Duodenal mucosa (tissue), 2 donors: ENCODE data around the gene WDR36.

Experiments used
- H3K27ac ChIP-seq: one replicate; pipeline ENCODE4 v1.7.0; 2013; ENCODE audit warnings: low read depth, low read length
- H3K27me3 ChIP-seq, 2 donors: one replicate each; pipeline ENCODE4 v1.7.0; 2013; ENCODE audit warnings: low read length in 2 of 2, control low read depth in 1 of 2; ENCODE audit not compliant: insufficient read depth in 2 of 2, control insufficient read depth in 1 of 2
- H3K36me3 ChIP-seq, 2 donors: one replicate each; pipeline ENCODE4 v1.7.0; 2013; ENCODE audit warnings: low read length in 2 of 2, control low read depth in 1 of 2; ENCODE audit not compliant: insufficient read depth in 2 of 2, control insufficient read depth in 1 of 2
- H3K4me1 ChIP-seq, 2 donors: one replicate each; pipeline ENCODE4 v1.7.0; 2013; ENCODE audit warnings: low read length in 2 of 2, control low read depth in 1 of 2; ENCODE audit not compliant: insufficient read depth in 2 of 2, control insufficient read depth in 1 of 2
- H3K4me3 ChIP-seq, 2 donors: one replicate each; pipeline ENCODE4 v1.7.0; 2013; ENCODE audit warnings: low read length in 2 of 2, low read depth in 1 of 2
- H3K9ac ChIP-seq, 2 donors: one replicate each; pipeline ENCODE4 v1.7.0; 2013; ENCODE audit warnings: low read length in 2 of 2, low read depth in 1 of 2
- H3K9me3 ChIP-seq, 2 donors: one replicate each; pipeline ENCODE4 v1.7.0; 2013; ENCODE audit warnings: low read length in 2 of 2, control low read depth in 1 of 2; ENCODE audit not compliant: control insufficient read depth in 1 of 2

WDR36 gene

DNA sequence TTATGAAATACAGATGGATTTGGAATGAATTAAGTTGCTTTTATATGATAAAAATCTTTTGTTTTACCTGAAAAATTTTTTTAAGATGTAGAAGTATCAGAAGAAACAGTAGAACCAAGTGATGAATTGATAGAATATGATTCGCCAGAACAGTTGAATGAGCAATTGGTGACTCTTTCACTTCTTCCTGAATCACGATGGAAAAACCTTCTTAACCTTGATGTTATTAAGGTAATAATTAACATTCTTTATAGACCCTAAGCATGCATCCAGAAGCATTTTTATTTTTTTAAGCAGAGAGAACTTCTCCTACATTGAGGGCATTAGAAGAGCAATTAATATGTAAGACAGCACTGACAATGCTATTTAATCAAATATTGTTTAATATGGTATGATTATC is 28.8 kb downstream of the WDR36 start:
- no peaks in the 10 kb centered on the region for H3K9me3 ChIP-seq
- H3K4me1 ChIP-seq = no peaks in the 10 kb centered on the region
- H3K36me3 ChIP-seq = peaks cover 26 to 76% of the 10 kb centered on the region in 2 donors
- H3K27me3 ChIP-seq = no peaks in the 10 kb centered on the region
- H3K27ac ChIP-seq = no peak overlapping the region
- H3K4me3 ChIP-seq = no peak overlapping the region
- H3K9ac ChIP-seq = no peak overlapping the region

DNA sequence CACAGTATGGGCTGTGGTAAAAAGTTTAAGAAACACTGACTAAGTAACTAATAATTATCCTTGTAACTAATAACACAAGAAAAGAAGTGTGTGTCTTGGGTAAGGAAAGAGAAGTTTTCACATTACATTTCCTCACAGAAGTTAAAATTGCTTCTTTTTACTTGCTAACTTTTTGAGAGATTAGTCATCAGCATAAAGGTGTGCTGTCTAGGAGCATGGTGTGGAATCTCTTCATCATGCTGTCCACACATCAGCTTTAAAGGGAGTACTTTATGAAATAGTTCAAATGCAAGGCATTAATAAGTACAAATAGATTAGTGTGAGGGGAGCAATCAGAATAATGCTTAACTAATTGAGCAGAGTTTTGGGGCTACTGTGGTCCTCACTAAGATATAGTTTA is 29.8 kb downstream of the WDR36 start:
- H3K27ac ChIP-seq = no peak overlapping the region
- H3K27me3 ChIP-seq = no peaks in the 10 kb centered on the region
- H3K9ac ChIP-seq = no peak overlapping the region
- no peaks in the 10 kb centered on the region for H3K4me1 ChIP-seq
- H3K36me3 ChIP-seq = peaks cover 31 to 85% of the 10 kb centered on the region in 2 donors
- H3K4me3 ChIP-seq = no peak overlapping the region
- H3K9me3 ChIP-seq = no peaks in the 10 kb centered on the region

DNA sequence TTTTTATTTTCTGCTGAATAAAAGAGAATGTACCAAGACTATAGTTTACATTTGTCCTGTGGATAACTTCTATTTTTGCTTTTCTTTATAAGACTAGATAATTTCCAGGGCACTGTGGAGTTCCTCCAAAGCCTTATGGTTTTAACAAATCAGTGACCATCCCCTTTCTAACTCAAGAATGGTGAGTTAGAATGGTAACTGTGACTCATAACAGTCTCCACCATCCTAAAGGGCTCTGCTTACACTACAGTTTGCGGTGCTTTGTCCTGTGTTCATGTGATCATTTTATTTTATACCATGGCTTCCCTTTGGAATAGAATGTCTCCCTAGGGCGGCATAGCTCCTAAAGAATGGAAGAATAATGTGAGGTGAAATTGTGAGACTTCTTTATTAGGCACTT is 30.2 kb downstream of the WDR36 start:
- Histone ChIP-seq H3K36me3 (peaks cover 27 to 83% of the 10 kb centered on the region in 2 donors), H3K27me3 (no peaks in the 10 kb centered on the region), H3K4me3 (no peak overlapping the region), H3K9me3 (no peaks in the 10 kb centered on the region), H3K27ac (no peak overlapping the region), H3K9ac (no peak overlapping the region), H3K4me1 (no peaks in the 10 kb centered on the region)

DNA sequence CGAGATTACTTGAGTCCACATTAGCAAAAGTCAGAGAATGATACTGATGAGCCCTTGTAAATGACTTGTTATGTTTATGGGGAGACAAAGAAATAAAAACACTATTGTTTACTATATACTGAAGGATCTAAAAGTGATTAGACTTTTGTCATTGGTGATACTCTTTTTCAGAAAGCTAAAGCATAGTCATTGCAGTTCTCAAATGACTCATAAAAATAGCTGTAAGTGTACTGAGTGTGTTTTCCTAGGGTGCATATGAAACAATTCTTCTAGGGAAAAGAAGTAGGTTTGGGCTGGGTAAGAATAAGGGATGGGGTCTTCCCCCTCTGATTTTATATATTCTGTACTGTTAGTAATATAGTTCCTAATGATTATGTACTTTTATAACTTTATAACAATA is 32.6 kb downstream of the WDR36 start:
- Histone ChIP-seq H3K9me3 (no peaks in the 10 kb centered on the region), H3K27me3 (no peaks in the 10 kb centered on the region), H3K36me3 (peaks cover 26 to 68% of the 10 kb centered on the region in 2 donors), H3K9ac (no peak overlapping the region), H3K27ac (no peak overlapping the region), H3K4me1 (no peaks in the 10 kb centered on the region), H3K4me3 (no peak overlapping the region)

- peaks cover 13 to 47% of the 10 kb centered on the region in 2 donors for H3K36me3 ChIP-seq
- H3K4me1 ChIP-seq = no peaks in the 10 kb centered on the region
- no peaks in the 10 kb centered on the region for H3K27me3 ChIP-seq
- H3K4me3 ChIP-seq = no peak overlapping the region
- H3K9ac ChIP-seq = no peak overlapping the region
- H3K27ac ChIP-seq = no peak overlapping the region
- no peaks in the 10 kb centered on the region for H3K9me3 ChIP-seq
Observed at GRCh38 chr5:111126896-111127295, 34.7 kb downstream of the WDR36 start.

- no peak overlapping the region for H3K9ac ChIP-seq
- no peak overlapping the region for H3K27ac ChIP-seq
- no peak overlapping the region for H3K4me3 ChIP-seq
- H3K36me3 ChIP-seq = peaks cover 6 to 40% of the 10 kb centered on the region in 2 donors
- H3K9me3 ChIP-seq = no peaks in the 10 kb centered on the region
- no peaks in the 10 kb centered on the region for H3K27me3 ChIP-seq
- H3K4me1 ChIP-seq = no peaks in the 10 kb centered on the region
Observed at GRCh38 chr5:111127453-111128195, 35.5 kb downstream of the WDR36 start.

DNA sequence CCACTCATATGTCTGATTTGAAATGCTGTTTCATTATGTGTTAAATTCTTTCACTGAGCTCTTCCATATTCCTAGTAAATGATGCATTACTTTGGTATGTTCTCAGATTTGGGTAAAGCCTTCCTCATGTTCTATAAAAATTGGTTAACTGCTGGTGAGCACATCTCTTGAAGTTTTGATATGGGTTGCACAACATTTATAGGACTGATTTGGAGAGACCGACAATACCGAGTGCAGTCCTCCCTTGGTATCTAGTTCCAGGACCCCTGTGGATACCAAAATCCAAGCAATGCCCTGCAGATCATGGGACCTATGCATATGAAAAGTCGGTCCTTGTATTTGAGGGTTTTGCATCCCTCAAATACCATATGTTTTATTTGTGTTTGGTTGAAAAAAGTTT is 37.8 kb downstream of the WDR36 start:
- Histone ChIP-seq H3K9me3 (no peaks in the 10 kb centered on the region), H3K9ac (no peak overlapping the region), H3K4me3 (no peak overlapping the region), H3K36me3 (peaks cover 6 to 20% of the 10 kb centered on the region in 2 donors), H3K4me1 (no peaks in the 10 kb centered on the region), H3K27me3 (no peaks in the 10 kb centered on the region), H3K27ac (no peak overlapping the region)

DNA sequence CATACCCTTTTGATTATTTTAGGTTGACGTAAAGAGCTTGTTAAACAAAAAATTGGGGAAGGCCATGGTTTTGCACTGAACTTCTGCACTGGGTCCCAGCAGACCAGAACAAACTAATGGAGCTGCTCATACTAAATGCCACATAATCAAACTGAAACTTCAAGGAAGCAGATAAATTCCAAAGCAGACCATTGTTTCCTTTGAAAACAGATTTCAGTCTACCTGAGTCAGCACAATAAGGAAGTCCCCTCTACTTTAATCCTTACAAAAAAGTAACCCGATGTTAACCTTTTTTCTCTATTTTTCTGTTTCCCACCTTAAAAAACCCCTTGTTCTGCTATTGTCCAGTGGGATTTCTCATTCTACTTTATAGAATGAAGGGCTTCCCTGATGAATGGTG is 39.2 kb downstream of the WDR36 start:
- Histone ChIP-seq H3K4me3 (no peak overlapping the region), H3K4me1 (no peaks in the 10 kb centered on the region), H3K27me3 (no peaks in the 10 kb centered on the region), H3K36me3 (peaks cover under 1 to 9% of the 10 kb centered on the region in 2 donors), H3K27ac (no peak overlapping the region), H3K9me3 (no peaks in the 10 kb centered on the region), H3K9ac (no peak overlapping the region)

GRCh38 chr5:111132076-111132475 is 39.9 kb downstream of the WDR36 start:
- Histone ChIP-seq H3K9me3 (no peaks in the 10 kb centered on the region), H3K9ac (no peak overlapping the region), H3K27ac (no peak overlapping the region), H3K4me1 (no peaks in the 10 kb centered on the region), H3K4me3 (no peak overlapping the region), H3K36me3 (peaks cover 0 to 3% of the 10 kb centered on the region in 2 donors), H3K27me3 (no peaks in the 10 kb centered on the region)

- Histone ChIP-seq H3K27ac (no peak overlapping the region), H3K4me1 (no peaks in the 10 kb centered on the region), H3K9ac (no peak overlapping the region), H3K4me3 (no peak overlapping the region), H3K9me3 (no peaks in the 10 kb centered on the region), H3K27me3 (no peaks in the 10 kb centered on the region), H3K36me3 (no peaks in the 10 kb centered on the region)
Observed at GRCh38 chr5:111132731-111133435, 40.7 kb downstream of the WDR36 start.
